NCI-H82 treated with DMSO at 0.1 percent for 48 hours (cell line): ENCODE results near the gene SP8.

ENCODE experiments used
- DNase-seq: peaks from one replicate; lab custom pipeline; 2025; ENCODE audit not compliant: unreplicated experiment; lab: John Stamatoyannopoulos, UW

The SP8 gene

GRCh38 chr7:20795361-20795760 is 8.7 kb upstream of the SP8 start:
- no peak for DNase-seq

DNA sequence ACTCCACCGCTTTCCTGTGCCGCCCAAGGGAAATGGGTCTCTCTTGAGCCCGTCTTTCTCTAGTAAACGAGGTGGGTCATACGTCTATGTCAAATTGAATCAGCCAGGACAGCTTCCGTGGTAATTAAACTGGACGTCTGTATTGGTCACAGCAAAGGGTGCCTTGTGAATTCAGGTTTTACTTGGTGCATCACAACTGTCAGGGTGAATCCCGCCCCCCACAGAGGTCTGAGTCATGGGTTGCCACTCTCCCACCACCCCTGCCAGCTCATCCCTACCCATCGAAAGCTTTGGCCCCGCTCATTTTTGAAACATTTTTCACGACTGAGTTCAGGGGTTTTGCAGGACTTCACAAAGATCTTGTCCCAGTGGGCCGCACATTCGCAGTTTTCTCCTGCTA is 8.0 kb upstream of the SP8 start:
- no peak for DNase-seq

DNA sequence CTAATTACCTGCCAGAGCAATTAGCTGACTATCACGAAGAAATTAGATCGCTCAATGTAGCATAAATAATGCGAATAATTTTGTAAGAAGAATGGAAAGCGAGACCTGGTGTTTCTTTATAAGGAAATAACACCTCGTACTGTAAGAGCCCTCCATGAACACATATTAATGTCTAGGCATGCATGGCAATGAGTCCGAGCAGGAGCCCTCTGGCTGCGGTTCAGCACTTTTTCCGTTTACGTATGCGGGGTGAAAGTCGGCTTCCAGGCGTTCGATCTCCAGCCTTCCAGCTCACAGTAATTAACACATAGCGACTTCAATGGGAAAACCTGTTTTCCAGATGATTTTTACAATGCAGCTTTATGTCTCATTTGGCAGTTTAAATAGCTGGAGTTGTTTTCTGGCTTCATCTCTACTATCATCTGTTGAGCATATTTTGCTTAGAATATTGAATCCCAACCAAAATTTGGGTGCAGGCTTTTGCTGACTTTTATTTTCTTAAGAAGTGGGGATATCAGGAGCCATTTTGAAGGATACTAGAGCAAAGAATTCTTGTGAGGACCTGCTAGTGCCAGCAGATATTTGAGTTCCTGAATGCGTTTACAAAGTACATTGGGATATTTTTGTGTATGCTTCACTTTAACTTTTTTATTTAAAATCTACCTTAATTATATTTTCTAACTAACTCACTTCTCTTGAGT is 7.2 kb upstream of the SP8 start:
- no peak for DNase-seq

DNA sequence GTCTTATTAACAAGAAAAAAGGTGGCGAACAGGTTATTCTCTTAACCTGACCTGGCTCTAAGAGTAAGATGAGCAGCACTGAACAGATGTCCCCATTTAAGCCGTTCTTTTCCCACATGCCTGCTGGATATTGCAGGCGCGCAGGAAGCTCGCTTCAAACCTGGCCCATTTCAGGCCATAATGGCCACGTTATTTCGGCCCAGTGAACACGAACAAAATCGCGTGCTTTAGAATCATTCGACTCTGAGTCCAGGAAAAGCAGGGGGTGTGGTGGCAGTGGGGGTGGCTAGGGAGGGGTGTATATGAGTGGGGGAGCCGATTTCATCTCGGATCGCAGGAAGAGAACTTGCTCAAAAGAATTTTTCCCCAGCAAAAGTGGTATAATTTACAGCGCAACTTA is 6.6 kb upstream of the SP8 start:
- DNase-seq: no peak

DNA sequence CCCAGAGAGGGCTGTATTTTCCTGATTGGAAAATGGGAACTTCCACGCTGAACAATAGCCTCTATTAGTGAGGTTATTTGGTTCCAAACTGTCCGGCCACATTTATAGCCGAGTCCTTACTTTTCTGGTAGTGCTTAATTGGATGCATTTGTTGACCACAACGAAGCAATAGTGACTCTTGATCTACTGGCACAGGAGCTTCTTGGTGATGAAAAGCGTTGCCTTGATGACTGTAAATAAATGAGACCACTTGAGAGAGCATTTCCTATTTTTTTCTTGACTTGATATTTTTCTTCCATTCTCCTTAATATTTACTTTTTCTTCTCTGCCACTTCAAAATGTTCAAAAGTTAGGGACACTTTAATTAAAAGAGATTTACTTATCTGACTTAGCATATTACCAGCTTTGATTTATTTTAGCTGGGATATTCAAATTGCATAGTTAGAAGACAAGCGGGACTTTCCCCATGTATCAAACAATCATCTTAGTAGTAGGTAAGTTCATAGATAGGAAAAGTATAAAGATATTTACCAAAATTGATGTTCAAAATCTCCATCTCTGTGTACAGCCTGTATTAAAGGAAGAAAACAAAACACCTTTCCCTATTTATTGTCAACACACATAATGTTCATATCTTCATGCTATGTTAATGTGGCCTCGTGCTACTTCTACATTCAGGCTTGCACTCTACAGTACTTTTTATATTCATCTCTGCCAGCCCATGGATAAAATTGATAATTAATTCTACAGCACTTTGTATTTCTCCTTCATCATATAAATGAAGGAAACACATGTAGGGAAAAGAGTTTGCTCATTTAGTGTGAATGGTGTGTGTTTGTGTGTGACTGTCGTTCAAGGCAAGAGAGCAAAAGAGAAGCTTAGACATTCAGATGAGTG is 5.1 kb upstream of the SP8 start:
- no peak for DNase-seq

DNA sequence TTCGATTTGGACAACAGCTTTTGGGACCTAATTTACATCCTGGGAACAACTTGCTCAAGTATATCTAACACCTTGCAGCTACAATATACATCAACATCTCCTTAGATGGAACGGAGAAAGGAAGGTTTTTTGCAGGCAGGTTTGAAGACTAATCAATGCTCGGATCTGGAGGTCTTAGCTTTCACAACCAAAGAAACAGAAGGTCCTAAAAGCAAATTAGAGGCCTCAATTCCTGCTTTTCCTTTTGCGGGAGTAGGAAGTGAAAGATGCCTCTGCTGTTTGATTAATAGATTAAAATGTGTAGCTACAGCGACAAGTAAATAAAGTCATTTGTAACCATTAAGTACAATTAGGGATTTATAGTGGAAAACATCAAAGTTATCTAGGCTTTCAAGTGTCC is 3.7 kb upstream of the SP8 start:
- no peak for DNase-seq

- DNase-seq: no peak
Observed at GRCh38 chr7:20788420-20788990, 1.8 kb upstream of the SP8 start.

DNA sequence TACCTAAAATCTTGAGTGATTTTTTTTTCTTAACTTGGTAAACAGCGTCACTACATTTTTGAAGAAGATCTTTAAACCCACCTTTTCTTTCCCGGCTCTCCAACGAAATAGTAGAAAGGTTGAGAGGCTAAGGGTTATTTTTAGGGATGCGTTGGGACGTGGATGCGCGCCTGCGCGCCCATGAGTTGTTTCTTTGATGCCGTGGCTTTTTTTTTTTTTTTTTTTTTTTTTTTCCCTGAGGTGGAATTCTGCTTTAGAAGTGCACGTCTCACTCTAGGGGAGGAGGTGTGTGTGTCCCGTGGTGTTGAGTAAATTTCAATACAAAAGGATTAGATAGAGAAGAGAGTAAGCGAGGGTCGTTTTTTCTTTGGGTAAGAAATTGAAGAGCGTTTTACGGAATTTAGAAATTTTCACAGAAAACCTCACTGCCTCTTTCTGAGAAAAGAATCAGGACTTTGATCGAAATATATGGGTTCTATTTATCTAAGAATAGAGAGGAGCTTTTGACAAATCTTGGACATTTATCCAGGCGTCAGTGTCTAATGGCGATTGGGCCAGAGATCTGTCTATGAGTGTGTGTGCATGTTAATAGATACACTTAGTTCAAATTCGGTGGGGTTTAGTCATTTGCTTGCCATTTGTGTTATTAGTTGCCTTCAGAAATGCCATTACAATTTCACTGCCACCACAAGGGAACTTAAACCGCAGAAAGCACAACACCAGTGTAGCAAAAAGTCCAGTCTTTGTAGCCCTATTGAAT is 1.2 kb upstream of the SP8 start:
- DNase-seq: no peak

DNA sequence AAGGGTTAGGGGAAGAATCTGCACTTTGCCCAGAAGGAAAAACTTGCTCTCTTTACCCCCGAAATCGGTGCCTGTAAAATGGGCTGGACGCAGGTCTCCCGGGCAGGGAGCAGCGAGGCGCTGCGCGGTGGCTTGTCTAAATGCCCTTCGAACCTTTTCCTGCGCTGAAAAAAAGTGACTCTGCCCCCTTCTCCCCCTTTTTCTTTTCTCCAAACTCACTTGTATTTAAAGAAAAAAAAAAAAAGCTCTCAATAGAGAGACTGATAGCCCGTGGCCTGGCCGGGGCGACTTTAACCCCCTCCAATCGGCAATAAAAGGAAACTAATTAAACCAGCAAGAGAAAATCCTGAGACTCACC is 286 bp downstream of the SP8 start:
- no peak for DNase-seq

DNA sequence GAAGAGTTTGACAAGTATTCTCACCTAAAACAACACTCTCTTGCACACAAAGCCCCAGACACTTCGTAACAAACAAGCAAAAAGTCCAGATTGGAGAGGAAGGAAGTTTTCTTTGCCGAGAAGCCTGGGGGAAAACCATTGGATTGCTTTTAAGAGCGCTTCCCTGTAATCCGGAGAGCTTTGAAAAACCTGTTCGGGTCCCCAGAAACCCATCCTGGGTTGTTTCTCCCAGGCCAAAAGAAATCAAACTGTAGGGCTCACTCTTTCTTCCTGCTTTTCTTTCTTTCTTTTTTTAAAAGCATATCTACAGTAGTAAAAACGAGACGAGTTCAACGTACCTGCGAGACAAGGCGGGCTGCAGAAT is 655 bp downstream of the SP8 start:
- no peak for DNase-seq

- DNase-seq: no peak
Observed at GRCh38 chr7:20785157-20786048, 1.3 kb downstream of the SP8 start.

- no peak for DNase-seq
Observed at GRCh38 chr7:20784388-20785156, 2.1 kb downstream of the SP8 start.

- DNase-seq: no peak
Observed at GRCh38 chr7:20783700-20784387, 2.8 kb downstream of the SP8 start.

- no peak for DNase-seq
Observed at GRCh38 chr7:20783125-20783699, 3.5 kb downstream of the SP8 start.

DNA sequence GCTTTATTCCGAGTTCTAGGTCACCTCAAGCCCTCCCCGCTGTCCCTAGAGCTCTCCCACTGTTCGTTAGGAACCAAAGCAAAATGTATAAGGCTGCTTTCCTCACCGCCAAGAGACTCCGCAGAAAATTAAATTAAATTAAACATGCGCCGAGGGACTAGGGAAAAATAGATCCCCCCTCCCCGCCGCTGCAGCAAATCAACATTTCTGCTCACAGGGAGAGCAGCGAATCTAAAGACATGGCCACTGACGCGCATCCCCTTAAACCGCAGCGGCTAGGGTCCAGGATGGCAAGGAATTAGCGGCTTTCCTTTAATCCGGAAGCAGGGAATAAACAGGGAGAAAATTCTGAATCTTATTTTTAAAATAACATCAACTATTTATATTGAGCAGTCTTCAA is 7.6 kb downstream of the SP8 start:
- DNase-seq: no peak

DNA sequence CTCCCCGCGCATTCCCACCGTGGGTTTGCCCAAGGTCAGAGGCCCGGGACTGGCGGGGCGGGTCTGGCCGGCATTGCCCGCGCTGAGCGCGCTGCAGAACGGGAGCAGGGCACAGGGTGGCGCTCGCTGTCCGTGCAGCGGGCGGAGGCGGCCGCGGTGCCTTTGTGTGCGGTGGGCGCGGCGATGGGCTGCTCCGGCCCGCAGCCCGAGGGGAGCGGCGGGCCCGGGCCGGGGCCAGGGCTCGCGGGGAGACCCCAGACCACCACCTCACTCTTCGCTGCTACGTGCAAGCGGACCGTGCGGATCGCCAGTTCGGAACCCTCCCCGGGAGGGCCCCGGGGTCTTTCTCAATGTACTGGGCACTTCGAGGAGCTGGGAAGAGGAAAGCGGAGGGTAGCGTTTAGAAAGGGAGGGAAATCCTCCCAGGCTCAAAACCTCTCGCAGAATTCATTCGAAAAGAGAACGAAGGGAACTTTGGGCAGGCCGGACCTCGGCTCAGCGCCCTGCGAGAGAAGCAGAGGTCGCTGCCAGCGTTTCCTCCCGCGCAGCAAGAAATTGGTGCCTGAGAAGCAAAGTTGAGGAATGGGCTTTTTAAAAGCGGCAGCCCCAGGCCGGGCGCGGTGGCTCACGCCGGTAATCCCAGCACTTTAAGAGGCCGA is 8.5 kb downstream of the SP8 start:
- no peak for DNase-seq

- DNase-seq: no peak
Observed at GRCh38 chr7:20777377-20778062, 9.2 kb downstream of the SP8 start.

GRCh38 chr7:20776942-20777341 is 9.7 kb downstream of the SP8 start:
- no peak for DNase-seq
